ENCODE data around the gene EPAS1. TPM values are rescaled to one million over a fixed set of nuclear protein-coding genes. Genes with fewer than 3 reads are reported as not detected.

EPAS1 gene
- total and polyA plus RNA-seq, 2 of the 13 experiments (the other 11 are each of a cell fraction or from before 2014, with no cell fraction given), result 47.1 to 182 TPM

DNA sequence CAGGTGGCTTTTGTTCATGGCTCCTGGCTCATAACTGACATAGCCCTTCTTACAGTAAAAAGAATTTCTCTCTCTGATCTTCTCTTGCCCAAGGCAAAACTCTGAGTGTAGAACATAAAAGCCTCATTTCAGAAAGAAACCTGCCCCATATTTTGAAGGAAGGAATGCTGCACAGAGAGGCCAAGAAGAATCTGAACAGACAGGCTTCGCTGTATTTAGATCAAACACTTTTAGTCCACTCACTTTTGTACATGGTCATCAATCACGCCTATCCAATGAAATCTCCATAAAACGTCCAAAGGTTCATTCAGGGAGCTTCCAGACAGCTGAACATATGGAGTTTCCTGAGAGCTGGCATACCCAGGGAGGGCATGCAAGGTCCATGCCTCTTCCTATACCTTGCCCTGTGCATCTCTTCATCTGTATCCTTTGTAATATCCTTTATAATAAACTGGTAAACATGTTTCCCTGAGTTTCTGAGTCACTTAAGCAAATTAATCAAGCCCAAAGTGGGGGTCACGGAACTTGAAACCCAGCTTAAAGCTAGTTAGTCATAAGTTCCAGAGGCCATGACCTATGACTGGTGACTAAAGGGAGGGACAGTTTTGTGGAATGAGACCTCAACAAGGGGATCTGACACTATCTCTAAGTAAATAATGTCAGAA, 119.7 kb downstream of the EPAS1 start (continued):
- TF ChIP-seq, protein P1, sequence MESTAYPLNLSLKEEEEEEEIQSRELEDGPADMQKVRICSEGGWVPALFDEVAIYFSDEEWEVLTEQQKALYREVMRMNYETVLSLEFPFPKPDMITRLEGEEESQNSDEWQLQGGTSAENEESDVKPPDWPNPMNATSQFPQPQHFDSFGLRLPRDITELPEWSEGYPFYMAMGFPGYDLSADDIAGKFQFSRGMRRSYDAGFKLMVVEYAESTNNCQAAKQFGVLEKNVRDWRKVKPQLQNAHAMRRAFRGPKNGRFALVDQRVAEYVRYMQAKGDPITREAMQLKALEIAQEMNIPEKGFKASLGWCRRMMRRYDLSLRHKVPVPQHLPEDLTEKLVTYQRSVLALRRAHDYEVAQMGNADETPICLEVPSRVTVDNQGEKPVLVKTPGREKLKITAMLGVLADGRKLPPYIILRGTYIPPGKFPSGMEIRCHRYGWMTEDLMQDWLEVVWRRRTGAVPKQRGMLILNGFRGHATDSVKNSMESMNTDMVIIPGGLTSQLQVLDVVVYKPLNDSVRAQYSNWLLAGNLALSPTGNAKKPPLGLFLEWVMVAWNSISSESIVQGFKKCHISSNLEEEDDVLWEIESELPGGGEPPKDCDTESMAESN (CRISPR knock-in tag; conservative IDR thresholded peaks at IDR 0.05), result no peak
- TF ChIP-seq SP4 (CRISPR knock-in tag; IDR thresholded peaks at IDR 0.05), result no peak
- TF ChIP-seq ESRRA (CRISPR knock-in tag; IDR thresholded peaks at IDR 0.05; ENCODE audit: low read depth), result peak; percentile 26; the same call in 1 of the 2 replicates
- TF ChIP-seq KMT2A (CRISPR knock-in tag; IDR thresholded peaks at IDR 0.05), result no peak; the same call in 1 of the 2 replicates
- TF ChIP-seq JUN (CRISPR knock-in tag; IDR thresholded peaks at IDR 0.05), result peak; percentile 81
- 0 out of 2 replicates have a peak, but pooled peaks have one; percentile 25 for TF ChIP-seq ZNF124 (CRISPR knock-in tag; IDR thresholded peaks at IDR 0.05)
- no peak for TF ChIP-seq ZNF672 (CRISPR knock-in tag; IDR thresholded peaks at IDR 0.05)
- TF ChIP-seq ZNF703 (CRISPR knock-in tag; IDR thresholded peaks at IDR 0.05; ENCODE audit: borderline replicate concordance), result no peak
- TF ChIP-seq ZNF720 (CRISPR knock-in tag; IDR thresholded peaks at IDR 0.05), result no peak
- TF ChIP-seq ZNF337 (CRISPR knock-in tag; IDR thresholded peaks at IDR 0.05; ENCODE audit: borderline replicate concordance, low read depth), result no peak
- TF ChIP-seq, protein P2, sequence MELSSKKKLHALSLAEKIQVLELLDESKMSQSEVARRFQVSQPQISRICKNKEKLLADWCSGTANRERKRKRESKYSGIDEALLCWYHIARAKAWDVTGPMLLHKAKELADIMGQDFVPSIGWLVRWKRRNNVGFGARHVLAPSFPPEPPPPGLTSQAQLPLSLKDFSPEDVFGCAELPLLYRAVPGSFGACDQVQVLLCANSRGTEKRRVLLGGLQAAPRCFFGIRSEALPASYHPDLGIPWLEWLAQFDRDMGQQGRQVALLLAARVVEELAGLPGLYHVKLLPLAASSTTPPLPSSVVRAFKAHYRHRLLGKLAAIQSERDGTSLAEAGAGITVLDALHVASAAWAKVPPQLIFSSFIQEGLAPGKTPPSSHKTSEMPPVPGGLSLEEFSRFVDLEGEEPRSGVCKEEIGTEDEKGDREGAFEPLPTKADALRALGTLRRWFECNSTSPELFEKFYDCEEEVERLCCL (CRISPR knock-in tag; IDR thresholded peaks at IDR 0.05; ENCODE audit: borderline replicate concordance), result no peak
- TF ChIP-seq, protein P3, sequence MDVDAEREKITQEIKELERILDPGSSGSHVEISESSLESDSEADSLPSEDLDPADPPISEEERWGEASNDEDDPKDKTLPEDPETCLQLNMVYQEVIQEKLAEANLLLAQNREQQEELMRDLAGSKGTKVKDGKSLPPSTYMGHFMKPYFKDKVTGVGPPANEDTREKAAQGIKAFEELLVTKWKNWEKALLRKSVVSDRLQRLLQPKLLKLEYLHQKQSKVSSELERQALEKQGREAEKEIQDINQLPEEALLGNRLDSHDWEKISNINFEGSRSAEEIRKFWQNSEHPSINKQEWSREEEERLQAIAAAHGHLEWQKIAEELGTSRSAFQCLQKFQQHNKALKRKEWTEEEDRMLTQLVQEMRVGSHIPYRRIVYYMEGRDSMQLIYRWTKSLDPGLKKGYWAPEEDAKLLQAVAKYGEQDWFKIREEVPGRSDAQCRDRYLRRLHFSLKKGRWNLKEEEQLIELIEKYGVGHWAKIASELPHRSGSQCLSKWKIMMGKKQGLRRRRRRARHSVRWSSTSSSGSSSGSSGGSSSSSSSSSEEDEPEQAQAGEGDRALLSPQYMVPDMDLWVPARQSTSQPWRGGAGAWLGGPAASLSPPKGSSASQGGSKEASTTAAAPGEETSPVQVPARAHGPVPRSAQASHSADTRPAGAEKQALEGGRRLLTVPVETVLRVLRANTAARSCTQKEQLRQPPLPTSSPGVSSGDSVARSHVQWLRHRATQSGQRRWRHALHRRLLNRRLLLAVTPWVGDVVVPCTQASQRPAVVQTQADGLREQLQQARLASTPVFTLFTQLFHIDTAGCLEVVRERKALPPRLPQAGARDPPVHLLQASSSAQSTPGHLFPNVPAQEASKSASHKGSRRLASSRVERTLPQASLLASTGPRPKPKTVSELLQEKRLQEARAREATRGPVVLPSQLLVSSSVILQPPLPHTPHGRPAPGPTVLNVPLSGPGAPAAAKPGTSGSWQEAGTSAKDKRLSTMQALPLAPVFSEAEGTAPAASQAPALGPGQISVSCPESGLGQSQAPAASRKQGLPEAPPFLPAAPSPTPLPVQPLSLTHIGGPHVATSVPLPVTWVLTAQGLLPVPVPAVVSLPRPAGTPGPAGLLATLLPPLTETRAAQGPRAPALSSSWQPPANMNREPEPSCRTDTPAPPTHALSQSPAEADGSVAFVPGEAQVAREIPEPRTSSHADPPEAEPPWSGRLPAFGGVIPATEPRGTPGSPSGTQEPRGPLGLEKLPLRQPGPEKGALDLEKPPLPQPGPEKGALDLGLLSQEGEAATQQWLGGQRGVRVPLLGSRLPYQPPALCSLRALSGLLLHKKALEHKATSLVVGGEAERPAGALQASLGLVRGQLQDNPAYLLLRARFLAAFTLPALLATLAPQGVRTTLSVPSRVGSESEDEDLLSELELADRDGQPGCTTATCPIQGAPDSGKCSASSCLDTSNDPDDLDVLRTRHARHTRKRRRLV (CRISPR knock-in tag; IDR thresholded peaks at IDR 0.05), result no peak
- TF ChIP-seq, protein P4, sequence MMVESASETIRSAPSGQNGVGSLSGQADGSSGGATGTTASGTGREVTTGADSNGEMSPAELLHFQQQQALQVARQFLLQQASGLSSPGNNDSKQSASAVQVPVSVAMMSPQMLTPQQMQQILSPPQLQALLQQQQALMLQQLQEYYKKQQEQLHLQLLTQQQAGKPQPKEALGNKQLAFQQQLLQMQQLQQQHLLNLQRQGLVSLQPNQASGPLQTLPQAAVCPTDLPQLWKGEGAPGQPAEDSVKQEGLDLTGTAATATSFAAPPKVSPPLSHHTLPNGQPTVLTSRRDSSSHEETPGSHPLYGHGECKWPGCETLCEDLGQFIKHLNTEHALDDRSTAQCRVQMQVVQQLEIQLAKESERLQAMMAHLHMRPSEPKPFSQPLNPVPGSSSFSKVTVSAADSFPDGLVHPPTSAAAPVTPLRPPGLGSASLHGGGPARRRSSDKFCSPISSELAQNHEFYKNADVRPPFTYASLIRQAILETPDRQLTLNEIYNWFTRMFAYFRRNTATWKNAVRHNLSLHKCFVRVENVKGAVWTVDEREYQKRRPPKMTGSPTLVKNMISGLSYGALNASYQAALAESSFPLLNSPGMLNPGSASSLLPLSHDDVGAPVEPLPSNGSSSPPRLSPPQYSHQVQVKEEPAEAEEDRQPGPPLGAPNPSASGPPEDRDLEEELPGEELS (CRISPR knock-in tag; IDR thresholded peaks at IDR 0.05), result peak; percentile 80
- TF ChIP-seq, protein P5, sequence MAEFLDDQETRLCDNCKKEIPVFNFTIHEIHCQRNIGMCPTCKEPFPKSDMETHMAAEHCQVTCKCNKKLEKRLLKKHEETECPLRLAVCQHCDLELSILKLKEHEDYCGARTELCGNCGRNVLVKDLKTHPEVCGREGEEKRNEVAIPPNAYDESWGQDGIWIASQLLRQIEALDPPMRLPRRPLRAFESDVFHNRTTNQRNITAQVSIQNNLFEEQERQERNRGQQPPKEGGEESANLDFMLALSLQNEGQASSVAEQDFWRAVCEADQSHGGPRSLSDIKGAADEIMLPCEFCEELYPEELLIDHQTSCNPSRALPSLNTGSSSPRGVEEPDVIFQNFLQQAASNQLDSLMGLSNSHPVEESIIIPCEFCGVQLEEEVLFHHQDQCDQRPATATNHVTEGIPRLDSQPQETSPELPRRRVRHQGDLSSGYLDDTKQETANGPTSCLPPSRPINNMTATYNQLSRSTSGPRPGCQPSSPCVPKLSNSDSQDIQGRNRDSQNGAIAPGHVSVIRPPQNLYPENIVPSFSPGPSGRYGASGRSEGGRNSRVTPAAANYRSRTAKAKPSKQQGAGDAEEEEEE (CRISPR knock-in tag; IDR thresholded peaks at IDR 0.05; ENCODE audit: borderline replicate concordance), result no peak
- TF ChIP-seq GABPB1 (CRISPR knock-in tag; IDR thresholded peaks at IDR 0.05), result 0 out of 2 replicates have a peak, but pooled peaks have one; percentile 15
- TF ChIP-seq ZNF644 (CRISPR knock-in tag; IDR thresholded peaks at IDR 0.05; ENCODE audit: low read depth), result peak; percentile 42; the same call in 1 of the 2 replicates
